ENCODE measurements around the gene NT5C1B. TPM values are rescaled to one million over a fixed set of nuclear protein-coding genes. Genes with fewer than 3 reads are reported as not detected.

NT5C1B gene
- total RNA-seq, 1 donor from 2014 or later, result not detected

DNA sequence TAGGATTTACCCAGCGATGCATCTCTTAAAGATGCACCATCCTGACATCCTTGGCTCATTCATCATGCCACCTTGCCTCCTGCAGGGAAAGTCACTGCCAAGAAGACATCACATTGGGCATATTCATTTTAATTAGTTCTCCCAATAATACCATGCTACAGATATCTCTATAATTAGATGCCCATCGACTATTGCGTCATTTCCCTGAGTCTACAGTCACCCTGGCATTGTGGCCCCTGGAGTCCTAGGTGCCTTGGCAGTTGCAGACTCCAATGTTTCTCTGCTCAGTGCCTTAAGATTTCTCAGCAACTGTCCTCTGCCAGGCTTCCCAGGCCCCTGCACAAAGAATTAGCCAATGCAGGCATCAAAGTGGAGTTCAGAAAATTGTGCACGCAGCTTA is 61.5 kb downstream of the NT5C1B start:
- DNase-seq (no peak), ATAC-seq (ENCODE audit: low read depth) (no peak)
- intact Hi-C loops (cut with micrococcal nuclease), result no loop called here
- no peak overlapping the region for H3K27ac Mint-ChIP-seq
- H3K36me3 Mint-ChIP-seq (ENCODE audit: low read depth), result no peaks in the 10 kb centered on the region
- H3K27me3 Mint-ChIP-seq, result no peaks in the 10 kb centered on the region
- no peak overlapping the region for H3K4me3 Mint-ChIP-seq
- H3K4me1 Mint-ChIP-seq, result no peaks in the 10 kb centered on the region
- CTCF ChIA-PET, result interaction anchor here (1.9 kb wide), 1 partner anchor 8 kb away, joined by 6 read pairs; no protein-coding TSS in a partner anchor
- POLR2A ChIA-PET, result no interaction called here
- TF ChIP-seq CTCF (IDR thresholded peaks at IDR 0.05), result no peak
- H3K9me3 Mint-ChIP-seq, result no peaks in the 10 kb centered on the region

DNA sequence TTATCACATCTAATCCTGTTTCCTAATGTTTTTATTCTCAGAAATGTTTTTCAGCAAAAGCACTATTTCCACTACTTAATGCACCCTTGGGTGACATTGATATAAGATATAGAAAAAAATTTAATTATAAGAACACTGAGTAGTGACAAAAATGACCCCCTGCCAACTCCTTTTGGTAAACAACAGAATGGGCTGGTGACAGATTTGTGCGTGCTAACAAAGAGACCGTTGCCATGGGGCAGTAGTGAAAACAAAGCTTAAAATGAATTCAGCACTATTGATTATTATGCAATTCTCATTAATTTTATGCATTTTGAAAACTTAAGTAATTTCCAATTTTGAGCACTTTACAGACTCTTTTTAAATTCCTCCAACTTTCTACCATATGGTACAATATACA is 62.0 kb downstream of the NT5C1B start:
- Mint-ChIP-seq H3K36me3 (ENCODE audit: low read depth) (no peaks in the 10 kb centered on the region), H3K9me3 (no peaks in the 10 kb centered on the region), H3K27me3 (no peaks in the 10 kb centered on the region), H3K4me3 (no peak overlapping the region), H3K27ac (no peak overlapping the region), H3K4me1 (no peaks in the 10 kb centered on the region)
- no peak for TF ChIP-seq CTCF (IDR thresholded peaks at IDR 0.05)
- CTCF ChIA-PET, result interaction anchor here (1.4 kb wide), 1 partner anchor 11 kb away, joined by 4 read pairs; no protein-coding TSS in a partner anchor
- POLR2A ChIA-PET, result no interaction called here
- intact Hi-C loops (cut with micrococcal nuclease), result no loop called here
- no peak for DNase-seq
- ATAC-seq (ENCODE audit: low read depth), result no peak

GRCh38 chr2:18526429-18526828 is 62.9 kb downstream of the NT5C1B start:
- TF ChIP-seq CTCF (IDR thresholded peaks at IDR 0.05), result no peak
- Mint-ChIP-seq H3K27me3 (no peaks in the 10 kb centered on the region), H3K36me3 (ENCODE audit: low read depth) (no peaks in the 10 kb centered on the region), H3K4me1 (no peaks in the 10 kb centered on the region), H3K9me3 (no peaks in the 10 kb centered on the region), H3K27ac (no peak overlapping the region), H3K4me3 (no peak overlapping the region)
- intact Hi-C loops (cut with micrococcal nuclease), result no loop called here
- ATAC-seq (ENCODE audit: low read depth) (no peak), DNase-seq (no peak)
- POLR2A ChIA-PET, result no interaction called here
- CTCF ChIA-PET, result interaction anchor here (1.0 to 1.4 kb wide), 2 partner anchors 10 to 11 kb away, joined by 3 to 4 read pairs; no protein-coding TSS in a partner anchor

GRCh38 chr2:18525852-18526251 is 63.5 kb downstream of the NT5C1B start:
- intact Hi-C loops (cut with micrococcal nuclease), result no loop called here
- DNase-seq (no peak), ATAC-seq (ENCODE audit: low read depth) (no peak)
- no peaks in the 10 kb centered on the region for H3K36me3 Mint-ChIP-seq (ENCODE audit: low read depth)
- TF ChIP-seq CTCF (IDR thresholded peaks at IDR 0.05), result no peak
- ChIA-PET POLR2A (no interaction called here), CTCF (no interaction called here)
- H3K4me1 Mint-ChIP-seq, result no peaks in the 10 kb centered on the region
- H3K4me3 Mint-ChIP-seq, result no peak overlapping the region
- no peak overlapping the region for H3K27ac Mint-ChIP-seq
- no peaks in the 10 kb centered on the region for H3K27me3 Mint-ChIP-seq
- no peaks in the 10 kb centered on the region for H3K9me3 Mint-ChIP-seq

DNA sequence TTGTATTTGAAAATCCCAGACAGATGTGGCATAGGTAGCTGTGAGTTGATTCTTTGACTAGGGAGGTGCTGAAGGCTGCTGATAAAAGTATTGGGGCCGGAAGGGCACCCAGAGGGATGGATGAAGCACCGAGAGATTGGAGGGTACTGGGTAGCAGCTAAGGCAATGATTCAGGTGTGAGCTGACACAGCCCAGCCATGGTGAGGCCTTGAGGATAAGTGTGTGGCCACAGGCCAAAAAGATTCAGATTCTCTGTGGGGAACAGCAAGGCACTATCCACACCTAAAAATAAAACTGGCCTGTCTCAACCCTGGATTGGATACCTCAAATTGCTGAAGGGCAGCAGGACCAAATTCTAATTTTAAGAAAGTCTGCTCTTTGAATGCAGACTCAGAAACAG is 64.1 kb downstream of the NT5C1B start:
- ChIA-PET CTCF (no interaction called here), POLR2A (no interaction called here)
- TF ChIP-seq CTCF (IDR thresholded peaks at IDR 0.05), result no peak
- Mint-ChIP-seq H3K27me3 (peaks cover 2% of the 10 kb centered on the region), H3K9me3 (no peaks in the 10 kb centered on the region), H3K4me3 (no peak overlapping the region), H3K4me1 (no peaks in the 10 kb centered on the region), H3K27ac (no peak overlapping the region), H3K36me3 (ENCODE audit: low read depth) (no peaks in the 10 kb centered on the region)
- intact Hi-C loops (cut with micrococcal nuclease), result no loop called here
- no peak for ATAC-seq (ENCODE audit: low read depth)
- DNase-seq, result no peak

Data from activated B cell treated with CpG ODN at 0.5 μM for 24 hours (primary cell).